NCI-H2029 (cell line): ENCODE measurements around the gene PSD.
"Not testable (repeated sequence)": the region's sequence is repeated elsewhere in the genome, so short reads cannot be mapped to it uniquely, and the experiment has no call there.

Experiments used
- DNase-seq: peaks from one replicate; lab custom pipeline; 2025; lab: John Stamatoyannopoulos, UW

PSD gene

GRCh38 chr10:102418622-102419268 is at the start of gene PSD:
PSD (minus strand) TSS chr10:102418785; CDS start chr10:102417038, 1,747 bp downstream.
- DNase-seq: peak; percentile 11

- DNase-seq: no peak
Observed at GRCh38 chr10:102467971-102468438, 49.4 kb upstream of the PSD start.

GRCh38 chr10:102467318-102467717 is 48.7 kb upstream of the PSD start:
- no peak for DNase-seq

GRCh38 chr10:102465466-102465865 is 46.9 kb upstream of the PSD start:
- no peak for DNase-seq

- no peak for DNase-seq
Observed at GRCh38 chr10:102463983-102464382, 45.4 kb upstream of the PSD start.

GRCh38 chr10:102462512-102463054 is 44.0 kb upstream of the PSD start:
- DNase-seq: no peak

- DNase-seq: peak; percentile 79
Observed at GRCh38 chr10:102461187-102462054, 42.8 kb upstream of the PSD start.

GRCh38 chr10:102460836-102461186 is 42.2 kb upstream of the PSD start:
- no peak for DNase-seq

GRCh38 chr10:102458656-102459055 is 40.1 kb upstream of the PSD start:
- no peak for DNase-seq

GRCh38 chr10:102457591-102458150 is 39.1 kb upstream of the PSD start:
- peak; percentile 23 for DNase-seq

GRCh38 chr10:102455893-102456471 is 37.4 kb upstream of the PSD start:
- no peak for DNase-seq

GRCh38 chr10:102454662-102455487 is 36.3 kb upstream of the PSD start:
- not testable (repeated sequence) for DNase-seq

GRCh38 chr10:102453502-102453901 is 34.9 kb upstream of the PSD start:
- DNase-seq: no peak

GRCh38 chr10:102452672-102453340 is 34.2 kb upstream of the PSD start:
- DNase-seq: no peak

- no peak for DNase-seq
Observed at GRCh38 chr10:102451105-102451969, 32.8 kb upstream of the PSD start, which contains the start of gene C10orf95. C10orf95 (minus strand) TSS chr10:102451543; CDS start chr10:102451093, 450 bp downstream.

- peak; percentile 64 for DNase-seq
Observed at GRCh38 chr10:102450374-102451104, 32.0 kb upstream of the PSD start.

GRCh38 chr10:102450124-102450373 is 31.5 kb upstream of the PSD start:
- DNase-seq: no peak

- DNase-seq: peak; percentile 79
Observed at GRCh38 chr10:102449321-102450123, 30.9 kb upstream of the PSD start.
